Measurements from ENCODE around the gene CDPF1. TPM values are rescaled to one million over a fixed set of nuclear protein-coding genes. Genes with fewer than 3 reads are reported as not detected.

The CDPF1 gene
- 8.5 and 9.7 TPM in 2 replicates for total RNA-seq
- polyA plus RNA-seq: 8.9 and 9.9 TPM in 2 replicates
- 8.4 and 8.5 TPM in 2 replicates for polyA plus RNA-seq (2011; cell fraction: cytosol; rRNA removed)
- polyA plus RNA-seq (2011; cell fraction: nucleus; rRNA removed): 9.8 and 10.0 TPM in 2 replicates
- 6.6 TPM in 2 replicates for polyA plus RNA-seq (2012)
- polyA minus RNA-seq: 2.3 and 2.8 TPM in 2 replicates
- polyA minus RNA-seq (2011; cell fraction: cytosol; rRNA and poly(A)+ RNA removed): 2.2 TPM
- polyA minus RNA-seq (2011; cell fraction: nucleus; rRNA and poly(A)+ RNA removed): 2.5 and 3.2 TPM in 2 replicates
- Bru-seq, nascent RNA: percentile 46 among the genes with signal in this experiment
- percentile 53 among the genes with signal in this experiment for BruChase-seq, experiment 1, labeled RNA remaining after a 6-hour chase
- BruChase-seq, experiment 2, labeled RNA remaining after a 2-hour chase: percentile 55 among the genes with signal in this experiment
- long read RNA-seq, transcript CDPF1-206 (2 exons, 655 nt): minor isoform, 7 of 49 reads
- long read RNA-seq, transcript CDPF1-201 (4 exons, 1,875 nt): major isoform, 11 of 49 reads
- long read RNA-seq, transcript CDPF1-205 (3 exons, 498 nt): major isoform, 11 of 49 reads
- long read RNA-seq, partial matches to known transcripts: 5 of 49 reads
- long read RNA-seq, other reads (novel, unspliced or antisense): 14 of 49 reads

- Histone ChIP-seq H3K36me3 (ENCODE audit: control insufficient read depth in 2 of 2, extremely low read depth in 1 of 2, insufficient read depth in 2 of 2, low read length in 2 of 2) (no peaks in the 10 kb centered on the region), H3K27ac (ENCODE audit: insufficient read depth, low read depth, low read length) (peak within 1 kb of the TSS; percentile 32), H3K79me2 (ENCODE audit: control insufficient read depth, insufficient read depth, low read length) (peaks cover 1% of the 10 kb centered on the region), H3K9ac (replicated peaks; ENCODE audit: extremely low read depth, insufficient read depth, low read length) (peak within 1 kb of the TSS; percentile 83), H2AFZ (ENCODE audit: low read depth, low read length) (peak within 1 kb of the TSS; percentile 97), H3K9me1 (replicated peaks; ENCODE audit: control insufficient read depth, extremely low read depth, insufficient read depth, low read length) (no peaks in the 10 kb centered on the region), H3K9me3 (replicated peaks; ENCODE audit: control insufficient read depth, insufficient read depth, low read length) (no peaks in the 10 kb centered on the region), H3K4me3 (replicated peaks in 1 of 3; ENCODE audit: insufficient read depth in 1 of 3, low read depth in 1 of 3, low read length in 3 of 3) (peak within 1 kb of the TSS; percentile 66 to 88 (median 67)), H3K4me1 (ENCODE audit: control insufficient read depth, extremely low read depth, insufficient read depth, low read length) (peaks cover 6% of the 10 kb centered on the region), H3K4me2 (ENCODE audit: insufficient read depth, low read length) (peak within 1 kb of the TSS; percentile 79), H3K27me3 (ENCODE audit: control insufficient read depth in 2 of 2, insufficient read depth in 2 of 2, low read length in 2 of 2) (no peaks in the 10 kb centered on the region), H4K20me1 (replicated peaks; ENCODE audit: control insufficient read depth, extremely low read depth, insufficient read depth, low read length) (no peaks in the 10 kb centered on the region)
- ChIA-PET POLR2A (interaction anchor here (0.9 to 1.3 kb wide), 2 partner anchors 18 to 31 kb away, joined by 4 to 6 read pairs; partner anchors contain the start of gene TTC38), CTCF (interaction anchor here (0.9 to 1.8 kb wide), 7 partner anchors 12 to 127 kb away, joined by 3 to 11 read pairs (median 3); partner anchors contain the start of genes GTSE1, PKDREJ and TTC38)
- DNase-seq (ENCODE audit: low read depth, low spot score) (peak; percentile 87), FAIRE-seq (peak; percentile 94)
- intact Hi-C loops (cut with micrococcal nuclease) (loop anchor here (1.0 to 5.0 kb wide), 3 partner anchors 17 to 101 kb away; partner anchors contain the start of gene GTSE1), dilution Hi-C loops (cut with MboI; ENCODE audit: extremely low pct_ligation_motif_present, low sequenced_read_pairs) (no loop called here)
- BruUV-seq (replicated peaks): no TSS peak
- TF ChIP-seq POLR2A (IDR thresholded peaks at IDR 0.05; ENCODE audit: low read depth, low read length): peak; percentile 89
- no peak for TF ChIP-seq GATA2 (IDR thresholded peaks at IDR 0.05; ENCODE audit: insufficient read depth, insufficient read length, low read depth, low read length)
- peak; percentile 40 for TF ChIP-seq MAX (IDR thresholded peaks at IDR 0.05; ENCODE audit: insufficient read depth, insufficient read length)
- no peak for TF ChIP-seq FOS (IDR thresholded peaks at IDR 0.05; ENCODE audit: borderline replicate concordance, insufficient read depth, low read length)
- peak; percentile 93 for TF ChIP-seq POLR2AphosphoS5 (IDR thresholded peaks at IDR 0.05; ENCODE audit: insufficient read depth, low read depth, low read length)
- no peak for TF ChIP-seq MYC (IDR thresholded peaks at IDR 0.05; ENCODE audit: low read depth, low read length)
Measured at GRCh38 chr22:46250035-46250782, at the start of gene CDPF1. Gene CDPF1, minus strand, starts transcription at chr22:46250293. Its CDS starts 2,009 bp downstream, at chr22:46248284.

Measured in endothelial cell of umbilical vein (primary cell).